Lung (tissue), 12 donors: ENCODE measurements around the gene CD37. TPM values are rescaled to one million over a fixed set of nuclear protein-coding genes. Genes with fewer than 3 reads are reported as not detected.
"Not testable (repeated sequence)": the region's sequence is repeated elsewhere in the genome, so short reads cannot be mapped to it uniquely, and the experiment has no call there.

ENCODE experiments used
- ATAC-seq: fragments of 200-7000 bp; cut with Tn5 transposase; one replicate; pipeline ENCODE4 v1.9.1; 2020; ENCODE audit warnings: moderate number of reproducible peaks; ENCODE audit not compliant: insufficient read depth, low FRiP score
- DNase-seq, 3 donors: peaks; one replicate each; pipeline ENCODE4 v3.0.0-alpha.2; 2013 to 2017
- H3K27ac ChIP-seq, 2 donors: one replicate each; pipeline ENCODE4 v1.5.1; 2013; ENCODE audit warnings: mild to moderate bottlenecking in 2 of 2, moderate library complexity in 2 of 2, control low read depth in 1 of 2, inconsistent platforms in 1 of 2, low read depth in 1 of 2, low read length in 1 of 2
- H3K27me3 ChIP-seq, 3 donors: one replicate each; pipeline ENCODE4 v1.5.1; 2013; ENCODE audit warnings: low read length in 2 of 3; ENCODE audit not compliant: control insufficient read depth in 3 of 3, insufficient read depth in 3 of 3
- H3K36me3 ChIP-seq, 4 donors: one replicate each; pipeline ENCODE4 v1.5.1; 2013; ENCODE audit warnings: low read length in 4 of 4, mild to moderate bottlenecking in 1 of 4, moderate library complexity in 1 of 4; ENCODE audit not compliant: control insufficient read depth in 4 of 4, insufficient read depth in 4 of 4
- H3K4me1 ChIP-seq, 5 donors: one replicate each; pipeline ENCODE4 v1.5.1; 2013; ENCODE audit warnings: low read length in 5 of 5, mild to moderate bottlenecking in 2 of 5, moderate library complexity in 1 of 5; ENCODE audit not compliant: control insufficient read depth in 5 of 5, insufficient read depth in 5 of 5
- H3K4me3 ChIP-seq: one replicate; pipeline ENCODE4 v1.5.1; 2013; ENCODE audit warnings: mild to moderate bottlenecking, control low read depth, moderate library complexity
- H3K9ac ChIP-seq, 2 donors: one replicate each; pipeline ENCODE4 v1.5.1; 2013; ENCODE audit warnings: low read length in 2 of 2, control low read depth in 1 of 2; ENCODE audit not compliant: insufficient read depth in 1 of 2
- H3K9me3 ChIP-seq, 4 donors: one replicate each; pipeline ENCODE4 v1.5.1; 2013; ENCODE audit warnings: low read length in 3 of 4, mild to moderate bottlenecking in 1 of 4, moderate library complexity in 1 of 4; ENCODE audit not compliant: control insufficient read depth in 4 of 4, insufficient read depth in 3 of 4
- WGBS, 2 donors: extraction: QIAGEN DNeasy Blood & Tissue Kit; methylation state at CpG; one replicate each; pipeline ENCODE4 v1.1.7; 2013; 5-methylcytosine and 5-hydroxymethylcytosine counted together
- polyA plus RNA-seq, 2 donors: library from polyadenylated mRNA; stranded (reverse); fragments of 200-250 nt; gene quantifications; one replicate each; pipeline ENCODE4 v1.2.1, GENCODE V29; 2013
- total RNA-seq, 2 donors: library from RNA; depleted of rRNA in 1 of 2; stranded (reverse); fragments of >200 nt in 1 of 2; gene quantifications; one replicate each; pipeline ENCODE4 v1.2.1, GENCODE V29; 2014 to 2021
- TF ChIP-seq, protein P1 (sequence below): IDR thresholded peaks from 2 replicates; pipeline ENCODE4 v1.5.1; 2012; ENCODE audit warnings: mild to moderate bottlenecking; ENCODE audit errors: control extremely low read depth, extremely low read depth
- donor health status: control.
- donor health status: control.
- donor health status: Bipolar disorder and iron deficiency.
- donor health status: healthy.
- donor health status: DM: yes; HTN: yes; CAD: no.

CD37 gene
- total and polyA plus RNA-seq, 4 donors = 33.9 to 154 (median 51.2) TPM

DNA sequence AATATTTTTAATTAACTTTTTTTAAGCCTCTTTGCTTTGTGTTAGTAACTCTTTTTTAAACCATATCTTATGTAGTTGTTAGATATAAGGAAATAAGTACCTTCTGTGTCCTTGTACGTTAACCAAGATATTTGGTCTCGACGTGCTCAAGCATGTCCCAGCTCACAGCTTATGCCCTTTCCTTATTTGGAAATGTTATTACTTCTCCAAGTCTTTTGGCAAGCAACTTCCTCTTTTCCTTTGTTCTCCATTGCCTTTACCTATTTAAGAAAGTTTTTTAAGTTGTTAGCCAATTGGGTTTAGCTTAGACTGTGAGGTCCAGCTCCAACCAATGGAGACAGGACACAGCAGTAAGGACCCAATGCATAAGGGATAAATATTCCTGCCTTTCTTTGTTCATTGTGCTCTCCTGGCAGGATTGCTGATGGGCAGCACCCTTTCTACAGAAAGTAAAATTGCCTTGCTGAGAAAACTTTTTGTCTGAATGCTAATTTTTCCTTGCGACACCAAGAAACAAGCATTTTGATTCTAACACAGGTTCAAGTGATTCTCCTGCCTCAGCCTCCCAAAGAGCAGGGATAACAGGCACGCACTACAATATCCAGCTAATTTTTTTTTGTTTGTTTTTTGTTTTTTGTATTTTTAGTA, 33.6 kb downstream of the CD37 start:
- Histone ChIP-seq H3K4me3 (no peak overlapping the region), H3K27me3 (no peaks in the 10 kb centered on the region), H3K4me1 (no peaks in the 10 kb centered on the region), H3K27ac (no peak overlapping the region), H3K9ac (no peak overlapping the region), H3K9me3 (peaks cover 0 to 13% (median 9%) of the 10 kb centered on the region in 4 donors), H3K36me3 (peaks cover 0 to 4% (median 0%) of the 10 kb centered on the region in 4 donors)
- ATAC-seq (no peak), DNase-seq (no peak)
- WGBS, 2 donors = 76 to 95% methylated on average over 5 of the region's 5 CpGs
- TF ChIP-seq, protein P1, sequence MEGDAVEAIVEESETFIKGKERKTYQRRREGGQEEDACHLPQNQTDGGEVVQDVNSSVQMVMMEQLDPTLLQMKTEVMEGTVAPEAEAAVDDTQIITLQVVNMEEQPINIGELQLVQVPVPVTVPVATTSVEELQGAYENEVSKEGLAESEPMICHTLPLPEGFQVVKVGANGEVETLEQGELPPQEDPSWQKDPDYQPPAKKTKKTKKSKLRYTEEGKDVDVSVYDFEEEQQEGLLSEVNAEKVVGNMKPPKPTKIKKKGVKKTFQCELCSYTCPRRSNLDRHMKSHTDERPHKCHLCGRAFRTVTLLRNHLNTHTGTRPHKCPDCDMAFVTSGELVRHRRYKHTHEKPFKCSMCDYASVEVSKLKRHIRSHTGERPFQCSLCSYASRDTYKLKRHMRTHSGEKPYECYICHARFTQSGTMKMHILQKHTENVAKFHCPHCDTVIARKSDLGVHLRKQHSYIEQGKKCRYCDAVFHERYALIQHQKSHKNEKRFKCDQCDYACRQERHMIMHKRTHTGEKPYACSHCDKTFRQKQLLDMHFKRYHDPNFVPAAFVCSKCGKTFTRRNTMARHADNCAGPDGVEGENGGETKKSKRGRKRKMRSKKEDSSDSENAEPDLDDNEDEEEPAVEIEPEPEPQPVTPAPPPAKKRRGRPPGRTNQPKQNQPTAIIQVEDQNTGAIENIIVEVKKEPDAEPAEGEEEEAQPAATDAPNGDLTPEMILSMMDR = no peak

DNA sequence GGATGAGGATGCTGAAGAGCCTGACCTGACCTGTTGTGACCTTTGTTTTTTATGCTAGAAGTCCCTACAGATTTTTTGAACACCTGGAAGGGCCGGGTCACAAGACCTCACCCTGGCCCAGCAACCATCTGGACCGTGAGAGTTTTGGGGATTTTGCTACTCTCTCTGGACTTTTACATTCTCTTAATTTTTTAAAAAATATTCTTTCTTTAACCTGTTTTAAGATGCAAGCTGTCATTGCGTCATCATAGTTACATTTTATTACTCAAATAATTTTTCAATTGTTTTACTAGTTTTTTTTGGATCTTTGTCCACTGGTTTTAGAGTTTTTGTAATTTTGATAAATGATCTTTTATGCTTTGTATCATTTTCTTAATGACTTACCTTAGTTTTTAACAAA, 36.0 kb downstream of the CD37 start:
- Histone ChIP-seq H3K27me3 (no peaks in the 10 kb centered on the region), H3K36me3 (peaks cover 0 to 4% (median 0%) of the 10 kb centered on the region in 4 donors), H3K4me1 (no peaks in the 10 kb centered on the region), H3K4me3 (no peak overlapping the region), H3K9me3 (peaks cover 0 to 13% (median 9%) of the 10 kb centered on the region in 4 donors), H3K9ac (no peak overlapping the region), H3K27ac (no peak overlapping the region)
- ATAC-seq = no peak
- WGBS, 2 donors = 78 to 96% methylated on average over 3 of the region's 3 CpGs
- no peak for DNase-seq
- TF ChIP-seq, protein P1 = no peak

DNA sequence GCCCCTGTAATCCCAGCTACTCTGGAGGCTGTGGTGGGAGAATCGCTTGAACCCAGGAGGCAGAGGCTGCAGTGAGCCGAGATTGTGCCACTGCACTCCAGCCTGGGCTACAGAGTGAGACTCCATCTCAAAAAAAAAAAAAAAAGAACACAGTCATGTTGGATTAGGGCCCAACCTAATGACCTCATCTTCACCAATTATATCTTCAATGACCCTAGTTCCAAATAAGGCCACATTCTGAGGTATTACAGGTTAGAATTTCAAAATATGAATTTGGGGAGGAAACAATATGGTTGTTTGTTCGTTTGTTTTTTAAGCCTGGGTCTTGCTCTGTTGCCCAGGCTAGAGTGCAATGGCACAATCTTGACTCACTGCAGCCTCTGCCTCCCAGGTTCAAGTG, 38.0 kb downstream of the CD37 start:
- not testable (repeated sequence) for H3K36me3 ChIP-seq, H3K27ac ChIP-seq, H3K27me3 ChIP-seq, H3K9ac ChIP-seq, H3K4me1 ChIP-seq, H3K4me3 ChIP-seq, ATAC-seq, DNase-seq
- peaks cover 0 to 13% (median 9%) of the 10 kb centered on the region in 4 donors for H3K9me3 ChIP-seq
- WGBS, 2 donors = 85 to 87% methylated on average over 3 of the region's 3 CpGs

DNA sequence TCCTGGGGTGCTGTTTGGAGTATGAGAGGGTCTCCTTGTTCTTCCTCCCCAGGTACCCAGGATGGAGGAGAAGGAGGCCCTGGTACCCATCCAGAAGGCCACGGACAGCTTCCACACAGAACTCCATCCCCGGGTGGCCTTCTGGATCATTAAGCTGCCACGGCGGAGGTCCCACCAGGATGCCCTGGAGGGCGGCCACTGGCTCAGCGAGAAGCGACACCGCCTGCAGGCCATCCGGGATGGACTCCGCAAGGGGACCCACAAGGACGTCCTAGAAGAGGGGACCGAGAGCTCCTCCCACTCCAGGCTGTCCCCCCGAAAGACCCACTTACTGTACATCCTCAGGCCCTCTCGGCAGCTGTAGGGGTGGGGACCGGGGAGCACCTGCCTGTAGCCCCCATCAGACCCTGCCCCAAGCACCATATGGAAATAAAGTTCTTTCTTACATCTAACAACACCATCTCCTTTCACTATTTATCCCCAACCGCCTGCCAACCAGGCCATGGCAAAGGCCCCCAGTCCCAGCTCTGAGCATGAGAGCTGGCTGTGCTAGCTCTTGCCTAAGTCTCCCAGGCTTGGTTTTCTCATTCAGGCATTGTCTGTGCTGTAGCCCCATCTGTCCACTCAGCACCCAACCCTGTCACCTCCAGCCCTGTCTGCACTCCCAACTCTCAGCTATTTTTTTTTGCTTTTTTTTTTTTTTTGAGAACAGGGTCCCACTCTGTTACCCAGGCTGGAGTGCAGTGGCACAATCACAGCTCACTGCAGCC, 39.6 kb downstream of the CD37 start:
- TF ChIP-seq, protein P1 = no peak
- peaks cover 0 to 5% (median 2%) of the 10 kb centered on the region in 4 donors for H3K9me3 ChIP-seq

More for the DNA sequence above, 39.6 kb downstream of the CD37 start:
- Histone ChIP-seq H3K4me3 (no peak overlapping the region), H3K27ac (no peak overlapping the region), H3K9ac (no peak overlapping the region), H3K4me1 (no peaks in the 10 kb centered on the region), H3K27me3 (no peaks in the 10 kb centered on the region), H3K36me3 (no peaks in the 10 kb centered on the region)
- 89 to 93% methylated on average over 16 of the region's 16 CpGs for WGBS, 2 donors
- DNase-seq = no peak
- no peak for ATAC-seq
